Measurements from ENCODE around the gene UTP11.

Gene UTP11

DNA sequence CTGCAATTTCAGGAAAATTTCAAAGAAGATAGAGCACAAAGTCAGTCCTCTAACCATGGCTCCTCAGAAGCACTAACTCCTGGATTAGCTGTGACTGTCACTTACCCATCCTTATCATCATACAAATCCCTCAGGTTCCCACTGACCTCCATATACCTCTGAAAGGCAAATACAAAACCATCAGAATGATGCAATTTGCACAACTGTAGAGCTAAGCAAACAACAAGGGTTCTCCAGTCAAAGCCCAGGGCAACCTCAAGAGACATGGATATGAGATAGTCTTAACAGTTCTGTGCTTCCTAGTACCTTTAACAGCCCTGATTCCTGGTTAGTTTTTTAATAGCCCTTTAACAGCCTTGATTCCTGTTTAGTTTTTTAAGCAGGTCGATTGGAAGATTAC is 24.9 kb upstream of the UTP11 start:
- no peak overlapping the region for H3K4me3 ChIP-seq (ENCODE audit: low read depth, low read length)
- TF ChIP-seq, protein P1, sequence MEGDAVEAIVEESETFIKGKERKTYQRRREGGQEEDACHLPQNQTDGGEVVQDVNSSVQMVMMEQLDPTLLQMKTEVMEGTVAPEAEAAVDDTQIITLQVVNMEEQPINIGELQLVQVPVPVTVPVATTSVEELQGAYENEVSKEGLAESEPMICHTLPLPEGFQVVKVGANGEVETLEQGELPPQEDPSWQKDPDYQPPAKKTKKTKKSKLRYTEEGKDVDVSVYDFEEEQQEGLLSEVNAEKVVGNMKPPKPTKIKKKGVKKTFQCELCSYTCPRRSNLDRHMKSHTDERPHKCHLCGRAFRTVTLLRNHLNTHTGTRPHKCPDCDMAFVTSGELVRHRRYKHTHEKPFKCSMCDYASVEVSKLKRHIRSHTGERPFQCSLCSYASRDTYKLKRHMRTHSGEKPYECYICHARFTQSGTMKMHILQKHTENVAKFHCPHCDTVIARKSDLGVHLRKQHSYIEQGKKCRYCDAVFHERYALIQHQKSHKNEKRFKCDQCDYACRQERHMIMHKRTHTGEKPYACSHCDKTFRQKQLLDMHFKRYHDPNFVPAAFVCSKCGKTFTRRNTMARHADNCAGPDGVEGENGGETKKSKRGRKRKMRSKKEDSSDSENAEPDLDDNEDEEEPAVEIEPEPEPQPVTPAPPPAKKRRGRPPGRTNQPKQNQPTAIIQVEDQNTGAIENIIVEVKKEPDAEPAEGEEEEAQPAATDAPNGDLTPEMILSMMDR (IDR thresholded peaks at IDR 0.05; ENCODE audit: low read depth, low read length): no peak

GRCh38 chr1:37989361-37989930 is 23.1 kb upstream of the UTP11 start:
- TF ChIP-seq, protein P1 (IDR thresholded peaks at IDR 0.05; ENCODE audit: low read depth, low read length): no peak
- peak overlapping the region; percentile 96 for H3K4me3 ChIP-seq (ENCODE audit: low read depth, low read length)

DNA sequence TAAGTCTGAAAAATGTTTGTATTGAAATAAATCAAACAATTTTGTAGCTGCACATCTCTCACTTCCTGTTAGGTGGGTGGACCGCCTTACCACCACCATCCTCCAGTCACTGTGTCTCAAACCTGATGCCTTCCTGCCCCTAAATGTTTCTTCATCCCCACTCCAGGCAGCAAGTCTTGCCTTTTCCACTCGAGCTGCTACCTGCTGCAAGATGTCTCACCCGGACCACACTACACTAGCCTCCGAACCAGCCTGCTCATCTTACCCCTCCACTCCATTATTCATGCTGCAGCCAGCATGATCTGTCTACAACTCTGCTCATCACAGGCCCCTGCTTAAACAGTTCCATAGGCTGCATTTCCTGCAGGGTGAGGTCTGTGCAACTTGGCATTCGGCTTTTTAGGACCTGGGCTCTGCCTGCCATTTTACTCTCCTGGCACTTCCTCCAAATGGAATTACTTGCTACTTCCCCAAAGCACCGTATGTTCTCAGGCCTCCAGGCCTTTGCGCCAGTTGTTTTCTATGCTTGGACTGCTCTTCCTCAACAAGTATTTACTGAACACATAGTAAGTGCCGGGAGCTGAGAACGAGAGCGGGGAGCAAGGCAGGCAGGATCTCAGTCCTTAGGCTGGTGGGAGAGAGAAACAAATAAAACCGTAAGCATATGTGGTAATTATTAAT is 17.5 kb upstream of the UTP11 start:
- no peak overlapping the region for H3K4me3 ChIP-seq (ENCODE audit: low read depth, low read length)

GRCh38 chr1:37995751-37996345 is 16.7 kb upstream of the UTP11 start:
- TF ChIP-seq, protein P1 (IDR thresholded peaks at IDR 0.05; ENCODE audit: low read depth, low read length): no peak
- H3K4me3 ChIP-seq (ENCODE audit: low read depth, low read length): peak overlapping the region; percentile 46

More for the DNA sequence above, 17.5 kb upstream of the UTP11 start:
- TF ChIP-seq, protein P1 (IDR thresholded peaks at IDR 0.05; ENCODE audit: low read depth, low read length): no peak

- TF ChIP-seq, protein P1 (IDR thresholded peaks at IDR 0.05; ENCODE audit: low read depth, low read length): no peak
- no peak overlapping the region for H3K4me3 ChIP-seq (ENCODE audit: low read depth, low read length)
Observed at GRCh38 chr1:37997256-37998088, 15.1 kb upstream of the UTP11 start.

GRCh38 chr1:37998089-37998808 is 14.3 kb upstream of the UTP11 start:
- TF ChIP-seq, protein P1 (IDR thresholded peaks at IDR 0.05; ENCODE audit: low read depth, low read length): no peak
- no peak overlapping the region for H3K4me3 ChIP-seq (ENCODE audit: low read depth, low read length)
